Endothelial cell of umbilical vein (primary cell): ENCODE measurements around the gene LOXHD1.

Experiments
- CTCF ChIP-seq, 2 donors: IDR thresholded peaks; 1 replicate in 1 of 2; 2 replicates in 1 of 2; pipeline ENCODE4 v1.5.1; 2011; ENCODE audit warnings: low read length in 2 of 2, mild to moderate bottlenecking in 2 of 2, moderate library complexity in 2 of 2, control low read depth in 1 of 2, inconsistent platforms in 1 of 2, low read depth in 1 of 2; ENCODE audit not compliant: insufficient read depth in 1 of 2; ENCODE audit errors: extremely low read depth in 1 of 2
- GATA2 ChIP-seq: IDR thresholded peaks from 2 replicates; pipeline ENCODE4 v1.7.0; 2011; ENCODE audit warnings: low read depth, mild to moderate bottlenecking, moderate library complexity, mixed read lengths, low read length; ENCODE audit not compliant: insufficient read length, insufficient read depth
- MAX ChIP-seq: IDR thresholded peaks from 2 replicates; pipeline ENCODE4 v1.6.1; 2011; ENCODE audit not compliant: insufficient read depth, insufficient read length
- POLR2A ChIP-seq: IDR thresholded peaks from 2 replicates; pipeline ENCODE4 v1.6.1; 2012; ENCODE audit warnings: low read depth, mild to moderate bottlenecking, control low read depth, low read length
- POLR2AphosphoS5 ChIP-seq: IDR thresholded peaks from 2 replicates; pipeline ENCODE4 v1.6.1; 2012; ENCODE audit warnings: low read depth, mild to moderate bottlenecking, control low read depth, low read length, moderate library complexity; ENCODE audit not compliant: insufficient read depth

- TF ChIP-seq CTCF (IDR thresholded peaks at IDR 0.05; ENCODE audit: extremely low read depth in 1 of 2, insufficient read depth in 1 of 2, low read depth in 1 of 2, low read length in 2 of 2) (no peak), GATA2 (no peak), POLR2A (no peak), MAX (no peak), POLR2AphosphoS5 (no peak)
These were observed 32.0 kb upstream of the LOXHD1 start for GRCh38 chr18:46688853-46689525.
